AG09309 (cell line): ENCODE results near the gene C1orf174.

ENCODE experiments used
- DNase-seq: peaks from one replicate; pipeline ENCODE4 v3.0.0-alpha.2; 2010; ENCODE audit warnings: low read depth
- H3K4me3 ChIP-seq: 2 replicates; pipeline ENCODE4 v1.5.1; 2011; ENCODE audit warnings: mild to moderate bottlenecking, low read depth, low read length, moderate library complexity; ENCODE audit not compliant: control insufficient read depth
- CTCF ChIP-seq: IDR thresholded peaks from 2 replicates; pipeline ENCODE4 v1.5.1; 2011; ENCODE audit warnings: mild to moderate bottlenecking, low read depth, low read length, inconsistent platforms; ENCODE audit not compliant: insufficient read depth, control insufficient read depth; ENCODE audit errors: missing control alignments

The C1orf174 gene

GRCh38 chr1:3881193-3881480 is 18.9 kb downstream of the C1orf174 start:
- TF ChIP-seq CTCF = no peak
- DNase-seq = no peak

GRCh38 chr1:3880429-3881192 is 19.5 kb downstream of the C1orf174 start:
- H3K4me3 ChIP-seq = no peak overlapping the region
- no peak for DNase-seq
- TF ChIP-seq CTCF = no peak

More at GRCh38 chr1:3881193-3881480, 18.9 kb downstream of the C1orf174 start:
- no peak overlapping the region for H3K4me3 ChIP-seq

GRCh38 chr1:3879787-3880428 is 20.2 kb downstream of the C1orf174 start:
- H3K4me3 ChIP-seq = no peak overlapping the region
- no peak for TF ChIP-seq CTCF
- DNase-seq = no peak

GRCh38 chr1:3879099-3879498 is 21.0 kb downstream of the C1orf174 start:
- no peak overlapping the region for H3K4me3 ChIP-seq
- no peak for TF ChIP-seq CTCF

GRCh38 chr1:3876716-3877115 is 23.4 kb downstream of the C1orf174 start:
- TF ChIP-seq CTCF = no peak
- DNase-seq = no peak
- H3K4me3 ChIP-seq = no peak overlapping the region

More at GRCh38 chr1:3879099-3879498, 21.0 kb downstream of the C1orf174 start:
- no peak for DNase-seq

- no peak for TF ChIP-seq CTCF
- no peak for DNase-seq
- no peak overlapping the region for H3K4me3 ChIP-seq
These were observed 25.3 kb downstream of the C1orf174 start for GRCh38 chr1:3874736-3875135.

GRCh38 chr1:3872546-3872945 is 27.5 kb downstream of the C1orf174 start:
- no peak for TF ChIP-seq CTCF
- H3K4me3 ChIP-seq = no peak overlapping the region
- DNase-seq = no peak
